Glutamatergic neuron (in vitro differentiated cells): ENCODE measurements around the gene RRAS2. TPM values are rescaled to one million over a fixed set of nuclear protein-coding genes. Genes with fewer than 3 reads are reported as not detected.

ENCODE experiments used
- DNase-seq: peaks from one replicate; pipeline ENCODE4 v3.0.0; 2022
- H3K27ac Mint-ChIP-seq: one replicate; pipeline ENCODE4 v1.8.0; 2020; ENCODE audit warnings: mild to moderate bottlenecking, mixed read lengths, inconsistent platforms; ENCODE audit not compliant: unreplicated experiment
- H3K27me3 Mint-ChIP-seq: one replicate; pipeline ENCODE4 v1.8.0; 2020; ENCODE audit warnings: mild to moderate bottlenecking, moderate library complexity, mixed read lengths, inconsistent platforms; ENCODE audit not compliant: unreplicated experiment
- H3K36me3 Mint-ChIP-seq: one replicate; pipeline ENCODE4 v1.8.0; 2020; ENCODE audit warnings: mild to moderate bottlenecking, mixed read lengths, inconsistent platforms; ENCODE audit not compliant: unreplicated experiment
- H3K4me1 Mint-ChIP-seq: one replicate; pipeline ENCODE4 v1.8.0; 2020; ENCODE audit warnings: mild to moderate bottlenecking, low read depth, mixed read lengths, inconsistent platforms; ENCODE audit not compliant: unreplicated experiment
- H3K4me3 Mint-ChIP-seq: one replicate; pipeline ENCODE4 v1.8.0; 2020; ENCODE audit warnings: mild to moderate bottlenecking, mixed read lengths, inconsistent platforms; ENCODE audit not compliant: unreplicated experiment
- H3K9me3 Mint-ChIP-seq: one replicate; pipeline ENCODE4 v1.8.0; 2020; ENCODE audit warnings: mild to moderate bottlenecking, moderate library complexity, mixed read lengths, inconsistent platforms; ENCODE audit not compliant: unreplicated experiment
- total RNA-seq: library from RNA; stranded (reverse); fragmentation: NEBNext Ultra II Directional; extraction: Animal tissue kit (Norgen Biotek cat#: 25700); gene quantifications from one replicate; pipeline ENCODE4 v1.2.1, GENCODE V29; 2021; ENCODE audit not compliant: unreplicated experiment
- TF ChIP-seq, protein P1 (sequence below): fragments of 200-600 bp; sonication (generic); IDR thresholded peaks from one replicate; pipeline ENCODE4 v1.5.0; 2021; ENCODE audit not compliant: partially characterized antibody, unreplicated experiment

Gene RRAS2
- total RNA-seq, 1 donor from 2014 or later, result 20.8 TPM

- Mint-ChIP-seq H3K36me3 (no peaks in the 10 kb centered on the region), H3K27ac (no peak overlapping the region), H3K9me3 (no peaks in the 10 kb centered on the region), H3K27me3 (peaks cover 6% of the 10 kb centered on the region), H3K4me1 (no peaks in the 10 kb centered on the region), H3K4me3 (no peak overlapping the region)
- TF ChIP-seq, protein P1, sequence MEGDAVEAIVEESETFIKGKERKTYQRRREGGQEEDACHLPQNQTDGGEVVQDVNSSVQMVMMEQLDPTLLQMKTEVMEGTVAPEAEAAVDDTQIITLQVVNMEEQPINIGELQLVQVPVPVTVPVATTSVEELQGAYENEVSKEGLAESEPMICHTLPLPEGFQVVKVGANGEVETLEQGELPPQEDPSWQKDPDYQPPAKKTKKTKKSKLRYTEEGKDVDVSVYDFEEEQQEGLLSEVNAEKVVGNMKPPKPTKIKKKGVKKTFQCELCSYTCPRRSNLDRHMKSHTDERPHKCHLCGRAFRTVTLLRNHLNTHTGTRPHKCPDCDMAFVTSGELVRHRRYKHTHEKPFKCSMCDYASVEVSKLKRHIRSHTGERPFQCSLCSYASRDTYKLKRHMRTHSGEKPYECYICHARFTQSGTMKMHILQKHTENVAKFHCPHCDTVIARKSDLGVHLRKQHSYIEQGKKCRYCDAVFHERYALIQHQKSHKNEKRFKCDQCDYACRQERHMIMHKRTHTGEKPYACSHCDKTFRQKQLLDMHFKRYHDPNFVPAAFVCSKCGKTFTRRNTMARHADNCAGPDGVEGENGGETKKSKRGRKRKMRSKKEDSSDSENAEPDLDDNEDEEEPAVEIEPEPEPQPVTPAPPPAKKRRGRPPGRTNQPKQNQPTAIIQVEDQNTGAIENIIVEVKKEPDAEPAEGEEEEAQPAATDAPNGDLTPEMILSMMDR, result no peak
- DNase-seq, result no peak
These were observed 118.0 kb downstream of the RRAS2 start for GRCh38 chr11:14240951-14241350.

- peaks cover 2% of the 10 kb centered on the region for H3K9me3 Mint-ChIP-seq
- H3K4me3 Mint-ChIP-seq, result no peak overlapping the region
- no peaks in the 10 kb centered on the region for H3K4me1 Mint-ChIP-seq
- no peak overlapping the region for H3K27ac Mint-ChIP-seq
- TF ChIP-seq, protein P1, result no peak
- peaks cover 6% of the 10 kb centered on the region for H3K27me3 Mint-ChIP-seq
- H3K36me3 Mint-ChIP-seq, result no peaks in the 10 kb centered on the region
- DNase-seq, result no peak
These were observed 118.8 kb downstream of the RRAS2 start for GRCh38 chr11:14240221-14240620.

DNA sequence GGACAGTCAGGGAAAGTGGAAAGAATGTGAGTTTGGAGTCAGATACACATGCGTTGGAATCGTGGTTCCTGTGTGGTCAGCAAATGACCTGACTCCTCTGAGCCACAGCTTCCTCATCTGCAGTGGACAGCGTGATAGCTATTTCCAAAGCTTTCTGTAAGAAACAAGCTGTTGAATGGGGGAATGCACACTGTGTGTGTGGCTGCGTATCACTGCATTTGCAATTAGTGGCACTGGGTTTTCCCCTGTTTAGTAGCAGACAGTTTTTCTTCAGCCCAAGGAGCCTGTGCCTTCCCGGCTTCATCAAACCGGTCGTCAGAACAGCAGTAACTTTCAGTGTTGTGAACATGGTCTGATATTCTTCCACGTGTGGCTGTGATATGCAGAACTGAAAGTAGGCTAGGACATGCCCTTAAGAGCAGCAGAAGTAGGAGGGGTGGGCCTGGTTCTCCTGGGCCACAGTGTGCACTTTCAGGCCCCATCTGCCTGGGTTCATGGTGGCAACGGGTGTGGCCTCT lies 121.5 kb downstream of the RRAS2 start:
- DNase-seq, result no peak
- Mint-ChIP-seq H3K4me3 (no peak overlapping the region), H3K9me3 (peaks cover 2% of the 10 kb centered on the region), H3K36me3 (no peaks in the 10 kb centered on the region), H3K4me1 (no peaks in the 10 kb centered on the region), H3K27ac (no peak overlapping the region), H3K27me3 (peaks cover 6% of the 10 kb centered on the region)
- TF ChIP-seq, protein P1, result no peak

GRCh38 chr11:14235701-14236100 lies 123.3 kb downstream of the RRAS2 start:
- no peaks in the 10 kb centered on the region for H3K36me3 Mint-ChIP-seq
- no peak overlapping the region for H3K27ac Mint-ChIP-seq
- H3K4me3 Mint-ChIP-seq, result no peak overlapping the region
- no peaks in the 10 kb centered on the region for H3K4me1 Mint-ChIP-seq
- peaks cover 5% of the 10 kb centered on the region for H3K27me3 Mint-ChIP-seq
- TF ChIP-seq, protein P1, result no peak
- H3K9me3 Mint-ChIP-seq, result peaks cover 2% of the 10 kb centered on the region
- no peak for DNase-seq

DNA sequence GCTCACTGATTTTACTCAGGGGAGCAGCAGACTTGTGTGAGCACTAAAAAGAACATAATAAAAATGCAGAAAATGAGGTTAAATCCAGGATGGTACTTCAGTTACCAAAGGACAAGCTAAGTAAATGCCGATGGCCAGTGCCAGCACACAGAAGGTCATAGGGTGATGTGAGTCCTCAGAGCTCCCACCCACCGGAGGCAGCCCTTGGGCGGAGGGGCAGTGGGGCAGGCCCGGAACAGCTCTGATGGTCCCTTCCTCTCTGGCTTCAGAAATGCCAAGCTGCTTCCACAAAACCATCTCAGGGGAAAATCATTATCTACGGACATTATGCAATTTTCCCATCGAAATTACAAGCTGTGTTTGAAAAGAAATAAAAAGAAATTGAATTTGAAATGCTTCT lies 124.5 kb downstream of the RRAS2 start:
- Mint-ChIP-seq H3K36me3 (no peaks in the 10 kb centered on the region), H3K4me1 (no peaks in the 10 kb centered on the region), H3K4me3 (no peak overlapping the region), H3K9me3 (peaks cover 2% of the 10 kb centered on the region), H3K27me3 (peaks cover 5% of the 10 kb centered on the region), H3K27ac (no peak overlapping the region)
- no peak for DNase-seq
- TF ChIP-seq, protein P1, result no peak
